ENCODE measurements around the gene SLC2A1. TPM values are rescaled to one million over a fixed set of nuclear protein-coding genes. Genes with fewer than 3 reads are reported as not detected.

Gene SLC2A1
- total RNA-seq, 2 experiments from 2014 or later: 66.6 to 93.4 TPM

- Histone ChIP-seq H3K4me2 (ENCODE audit: low read length) (peak overlapping the region; percentile 92), H4K20me1 (ENCODE audit: insufficient read depth, low read length) (peaks cover 26% of the 10 kb centered on the region), H3K4me1 (ENCODE audit: insufficient read depth, low read length, poor library complexity, severe bottlenecking) (peaks cover 99% of the 10 kb centered on the region), H3K4me3 (ENCODE audit: low read depth, low read length, poor library complexity, severe bottlenecking) (peak overlapping the region; percentile 42), H3K9me2 (ENCODE audit: insufficient read depth, low read length) (no peaks in the 10 kb centered on the region), H3K27ac (ENCODE audit: low read depth, low read length, poor library complexity, severe bottlenecking) (peak overlapping the region; percentile 55), H3K79me2 (ENCODE audit: insufficient read depth, low read depth, low read length) (peaks cover 100% of the 10 kb centered on the region), H3K36me3 (ENCODE audit: insufficient read depth, low read length) (peaks cover 83% of the 10 kb centered on the region), H2AFZ (ENCODE audit: low read length) (no peak overlapping the region), H3K9me3 (ENCODE audit: low read length) (no peaks in the 10 kb centered on the region)
- intact Hi-C loops (cut with micrococcal nuclease; ENCODE audit: unreplicated experiment): loop anchor here (5.0 kb wide), 1 partner anchor 702 kb away; the partner anchor contains the start of gene KDM4A
- TF ChIP-seq EZH2phosphoT487 (IDR thresholded peaks at IDR 0.05; ENCODE audit: borderline replicate concordance, low read depth, low read length): no peak
- no peak for TF ChIP-seq CTCF (conservative IDR thresholded peaks at IDR 0.05; ENCODE audit: low read length)
- no peak for DNase-seq (ENCODE audit: low spot score)
- POLR2A ChIA-PET: interaction anchor here (1.1 to 3.8 kb wide), 5 partner anchors 7 to 487 kb away, joined by 3 to 24 read pairs (median 4); partner anchors contain the start of gene CCDC30
- BruUV-seq (replicated peaks): no TSS peak
- CTCF ChIA-PET (ENCODE audit: unreplicated experiment): no interaction called here
Observed at GRCh38 chr1:42950116-42950481, 8.6 kb downstream of the SLC2A1 start.

GRCh38 chr1:42949312-42950115 lies 9.2 kb downstream of the SLC2A1 start:
- Histone ChIP-seq H3K27ac (ENCODE audit: low read depth, low read length, poor library complexity, severe bottlenecking) (peak overlapping the region; percentile 55), H2AFZ (ENCODE audit: low read length) (no peak overlapping the region), H4K20me1 (ENCODE audit: insufficient read depth, low read length) (peaks cover 20% of the 10 kb centered on the region), H3K4me2 (ENCODE audit: low read length) (peak overlapping the region; percentile 92), H3K4me3 (ENCODE audit: low read depth, low read length, poor library complexity, severe bottlenecking) (peak overlapping the region; percentile 42), H3K9me2 (ENCODE audit: insufficient read depth, low read length) (no peaks in the 10 kb centered on the region), H3K36me3 (ENCODE audit: insufficient read depth, low read length) (peaks cover 81% of the 10 kb centered on the region), H3K4me1 (ENCODE audit: insufficient read depth, low read length, poor library complexity, severe bottlenecking) (peaks cover 99% of the 10 kb centered on the region), H3K79me2 (ENCODE audit: insufficient read depth, low read depth, low read length) (peaks cover 100% of the 10 kb centered on the region), H3K9me3 (ENCODE audit: low read length) (no peaks in the 10 kb centered on the region)
- DNase-seq (ENCODE audit: low spot score): peak; percentile 55
- ChIA-PET CTCF (ENCODE audit: unreplicated experiment) (no interaction called here), POLR2A (interaction anchor here (0.7 to 3.8 kb wide), 7 partner anchors 6 to 487 kb away, joined by 3 to 24 read pairs (median 4); partner anchors contain the start of gene CCDC30)
- no TSS peak for BruUV-seq (replicated peaks)
- no peak for TF ChIP-seq EZH2phosphoT487 (IDR thresholded peaks at IDR 0.05; ENCODE audit: borderline replicate concordance, low read depth, low read length)
- no peak for TF ChIP-seq CTCF (conservative IDR thresholded peaks at IDR 0.05; ENCODE audit: low read length)
- intact Hi-C loops (cut with micrococcal nuclease; ENCODE audit: unreplicated experiment): loop anchor here (5.0 kb wide), 1 partner anchor 703 kb away; the partner anchor contains the start of gene KDM4A

All from OCI-LY7 (cell line).